Kidney epithelial cell (primary cell): ENCODE results near the gene PRLR. TPM values are rescaled to one million over a fixed set of nuclear protein-coding genes. Genes with fewer than 3 reads are reported as not detected.

Experiments used
- DNase-seq: peaks from one replicate; pipeline ENCODE4 v3.0.0-alpha.2; 2010; ENCODE audit warnings: low read depth
- H3K27me3 ChIP-seq: 2 replicates; pipeline ENCODE4 v1.6.0; 2011; ENCODE audit warnings: low read length; ENCODE audit not compliant: control insufficient read depth, insufficient read depth
- H3K36me3 ChIP-seq: 2 replicates; pipeline ENCODE4 v1.5.1; 2011; ENCODE audit warnings: low read length; ENCODE audit not compliant: control insufficient read depth, insufficient read depth
- H3K4me3 ChIP-seq: 2 replicates; pipeline ENCODE4 v1.5.1; 2011; ENCODE audit warnings: low read depth, mild to moderate bottlenecking, control low read depth, low read length
- total RNA-seq: library from RNA; depleted of rRNA; stranded (reverse); fragments of >200 nt; gene quantifications from 2 replicates; pipeline ENCODE4 v1.2.3, GENCODE V29; 2015
- TF ChIP-seq, protein P1 (sequence below): IDR thresholded peaks from 2 replicates; pipeline ENCODE4 v1.5.1; 2011; ENCODE audit warnings: mild to moderate bottlenecking, moderate library complexity, low read length, control low read depth, inconsistent platforms; ENCODE audit not compliant: insufficient read depth, poor library complexity, severe bottlenecking

Gene PRLR
- total RNA-seq, 1 donor from 2014 or later = 3.8 TPM

DNA sequence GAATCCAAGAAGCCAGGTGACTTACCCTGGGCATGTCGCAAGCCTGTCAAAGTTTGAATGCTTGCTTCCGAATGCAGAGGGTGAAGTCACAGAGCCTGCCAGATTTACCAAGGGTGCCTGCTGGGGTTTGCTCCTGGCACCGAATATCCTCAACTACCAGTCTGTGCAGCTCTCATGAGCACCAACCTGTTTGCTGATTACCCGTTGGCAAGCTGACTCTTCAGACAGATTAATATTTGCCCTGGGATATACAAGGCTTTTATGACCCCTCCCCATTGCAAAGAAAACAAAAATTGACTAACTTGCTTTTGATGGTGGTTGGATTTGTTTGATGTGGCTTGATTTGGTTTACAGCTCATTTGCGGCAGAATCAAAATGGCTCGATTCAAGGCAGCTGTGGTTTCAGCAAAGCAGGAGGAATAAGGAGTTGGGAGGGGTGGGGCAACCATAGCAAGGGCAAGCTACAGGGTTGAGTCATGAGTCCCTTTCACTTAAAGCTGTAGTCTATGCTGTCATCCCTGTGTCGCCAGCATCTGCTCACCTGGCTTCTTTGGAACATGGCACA is 100.3 kb downstream of the PRLR start:
- TF ChIP-seq, protein P1, sequence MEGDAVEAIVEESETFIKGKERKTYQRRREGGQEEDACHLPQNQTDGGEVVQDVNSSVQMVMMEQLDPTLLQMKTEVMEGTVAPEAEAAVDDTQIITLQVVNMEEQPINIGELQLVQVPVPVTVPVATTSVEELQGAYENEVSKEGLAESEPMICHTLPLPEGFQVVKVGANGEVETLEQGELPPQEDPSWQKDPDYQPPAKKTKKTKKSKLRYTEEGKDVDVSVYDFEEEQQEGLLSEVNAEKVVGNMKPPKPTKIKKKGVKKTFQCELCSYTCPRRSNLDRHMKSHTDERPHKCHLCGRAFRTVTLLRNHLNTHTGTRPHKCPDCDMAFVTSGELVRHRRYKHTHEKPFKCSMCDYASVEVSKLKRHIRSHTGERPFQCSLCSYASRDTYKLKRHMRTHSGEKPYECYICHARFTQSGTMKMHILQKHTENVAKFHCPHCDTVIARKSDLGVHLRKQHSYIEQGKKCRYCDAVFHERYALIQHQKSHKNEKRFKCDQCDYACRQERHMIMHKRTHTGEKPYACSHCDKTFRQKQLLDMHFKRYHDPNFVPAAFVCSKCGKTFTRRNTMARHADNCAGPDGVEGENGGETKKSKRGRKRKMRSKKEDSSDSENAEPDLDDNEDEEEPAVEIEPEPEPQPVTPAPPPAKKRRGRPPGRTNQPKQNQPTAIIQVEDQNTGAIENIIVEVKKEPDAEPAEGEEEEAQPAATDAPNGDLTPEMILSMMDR = no peak
- H3K36me3 ChIP-seq = no peaks in the 10 kb centered on the region
- H3K4me3 ChIP-seq = no peak overlapping the region
- H3K27me3 ChIP-seq = no peaks in the 10 kb centered on the region
- no peak for DNase-seq

DNA sequence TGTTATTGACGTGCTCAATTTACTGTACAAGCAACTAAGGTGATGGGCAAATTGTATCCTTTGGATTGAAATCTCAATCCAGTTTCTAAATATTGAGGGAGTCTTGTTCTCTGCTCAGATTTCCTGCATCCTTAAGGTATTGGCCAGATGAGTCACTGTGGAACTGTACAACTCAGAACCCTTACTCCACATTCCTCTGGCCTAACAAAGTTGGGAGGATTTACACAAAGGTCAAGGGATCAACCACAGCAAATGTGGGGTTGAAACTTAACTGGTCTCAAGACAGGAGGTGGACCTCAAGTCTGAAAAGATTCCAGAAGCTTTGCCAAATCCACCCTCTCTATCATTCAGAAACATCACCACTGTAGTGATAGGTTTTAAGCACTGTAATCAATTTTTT is 101.0 kb downstream of the PRLR start:
- TF ChIP-seq, protein P1 = no peak

DNA sequence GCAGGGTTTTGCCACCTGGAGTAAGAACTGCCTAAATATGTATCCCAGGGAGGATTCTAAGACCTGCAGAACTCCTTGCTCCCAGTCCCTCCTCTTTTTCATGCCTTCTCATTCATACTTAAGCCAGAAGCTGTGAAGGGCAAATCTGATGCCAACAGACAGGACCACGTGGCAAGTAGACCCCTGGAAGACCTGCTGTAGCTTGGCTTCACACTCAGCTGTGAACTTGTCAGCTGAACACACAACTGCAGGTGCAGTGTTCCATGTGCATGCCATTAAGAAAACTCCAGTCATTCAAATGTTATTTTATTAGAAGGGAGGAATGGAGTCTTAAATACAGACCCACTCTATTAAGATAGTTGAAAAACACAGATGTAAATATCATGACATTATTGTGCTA is 103.3 kb downstream of the PRLR start:
- TF ChIP-seq, protein P1 = no peak
- DNase-seq = no peak
- H3K4me3 ChIP-seq = no peak overlapping the region
- no peaks in the 10 kb centered on the region for H3K36me3 ChIP-seq
- no peaks in the 10 kb centered on the region for H3K27me3 ChIP-seq

More for the DNA sequence above, 101.0 kb downstream of the PRLR start:
- Histone ChIP-seq H3K27me3 (no peaks in the 10 kb centered on the region), H3K4me3 (no peak overlapping the region), H3K36me3 (no peaks in the 10 kb centered on the region)
- DNase-seq = no peak

DNA sequence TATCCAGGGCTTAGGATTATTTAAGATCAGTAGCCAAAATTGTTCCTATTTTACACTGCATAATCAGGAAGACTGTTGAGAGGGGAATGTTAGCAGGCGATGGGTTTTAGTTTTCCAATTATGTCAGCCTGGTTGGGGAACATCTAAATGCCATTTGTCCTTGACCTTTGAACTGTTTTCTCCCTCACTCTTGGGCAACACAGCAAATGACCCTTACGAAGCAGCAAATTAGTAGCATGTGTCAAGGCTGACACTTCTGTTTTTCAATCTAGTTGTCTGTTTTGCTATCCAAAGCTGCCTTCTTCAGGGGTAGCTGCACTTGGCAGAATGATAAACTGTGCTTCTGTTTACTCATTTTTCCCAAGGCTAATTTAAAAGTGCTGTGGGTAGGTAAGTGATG is 104.5 kb downstream of the PRLR start:
- TF ChIP-seq, protein P1 = no peak
- H3K27me3 ChIP-seq = no peaks in the 10 kb centered on the region
- H3K4me3 ChIP-seq = no peak overlapping the region
- DNase-seq = no peak
- H3K36me3 ChIP-seq = no peaks in the 10 kb centered on the region

DNA sequence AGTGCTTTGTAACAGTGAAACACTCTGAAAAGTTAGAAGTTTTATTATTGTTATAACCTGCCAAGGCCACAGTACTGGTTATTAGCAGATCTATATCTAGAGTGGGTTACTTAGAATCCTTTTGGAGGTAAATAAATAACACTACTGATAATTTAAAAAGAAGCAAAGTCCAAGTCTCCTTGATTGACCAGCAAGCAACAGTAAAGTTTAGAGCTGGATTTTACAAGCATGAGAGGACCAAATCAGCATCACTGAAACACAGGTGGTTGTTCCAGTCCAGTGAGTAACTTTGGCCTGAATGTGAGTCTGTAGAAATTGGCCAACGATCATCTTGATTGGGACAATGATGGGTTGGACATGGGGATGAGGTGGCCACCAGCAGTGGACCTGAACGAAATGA is 105.4 kb downstream of the PRLR start:
- DNase-seq = no peak
- H3K4me3 ChIP-seq = no peak overlapping the region
- no peaks in the 10 kb centered on the region for H3K36me3 ChIP-seq
- no peaks in the 10 kb centered on the region for H3K27me3 ChIP-seq
- TF ChIP-seq, protein P1 = no peak

DNA sequence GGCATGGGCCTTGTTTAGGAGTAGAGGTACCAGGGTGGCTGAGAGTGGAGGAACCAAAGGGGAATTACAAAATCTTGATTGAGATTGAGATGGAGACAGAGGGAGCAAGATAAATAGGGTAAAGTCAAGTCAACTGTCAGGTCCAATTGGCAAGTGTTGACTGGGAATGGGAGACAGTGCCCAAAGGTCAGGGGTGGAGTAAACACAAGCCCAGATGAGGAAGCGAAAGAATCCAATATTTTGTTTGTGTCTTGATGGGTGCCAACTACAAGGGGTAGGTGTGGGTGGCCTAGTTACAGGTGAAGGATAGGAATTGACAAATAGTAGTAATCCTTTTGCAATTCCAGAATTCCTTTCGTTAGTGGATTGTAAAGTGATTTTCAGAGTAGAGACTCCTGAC is 107.5 kb downstream of the PRLR start:
- no peak for DNase-seq
- TF ChIP-seq, protein P1 = no peak
- no peak overlapping the region for H3K4me3 ChIP-seq
- no peaks in the 10 kb centered on the region for H3K27me3 ChIP-seq
- H3K36me3 ChIP-seq = no peaks in the 10 kb centered on the region
